OCI-LY3 (cell line): ENCODE measurements around the gene MAP2.

Experiments
- CTCF ChIP-seq: fragments of 200-600, 300-600 bp; sonication (generic); IDR thresholded peaks from 2 replicates; pipeline ENCODE4 v1.5.1; 2014; ENCODE audit warnings: antibody characterized with exemption, low read length, low read depth
- EZH2phosphoT487 ChIP-seq: fragments of 200-600 bp; shearing (Covaris generic); IDR thresholded peaks from 2 replicates; pipeline ENCODE4 v1.6.1; 2018; ENCODE audit warnings: antibody characterized with exemption, mixed run types, low read depth

GRCh38 chr2:209767316-209767715 is 343.5 kb downstream of the MAP2 start:
- TF ChIP-seq CTCF, result no peak
- no peak for TF ChIP-seq EZH2phosphoT487
